ENCODE data around the gene CHP2.
"Not testable (repeated sequence)": the region's sequence is repeated elsewhere in the genome, so short reads cannot be mapped to it uniquely, and the experiment has no call there.

The CHP2 gene

DNA sequence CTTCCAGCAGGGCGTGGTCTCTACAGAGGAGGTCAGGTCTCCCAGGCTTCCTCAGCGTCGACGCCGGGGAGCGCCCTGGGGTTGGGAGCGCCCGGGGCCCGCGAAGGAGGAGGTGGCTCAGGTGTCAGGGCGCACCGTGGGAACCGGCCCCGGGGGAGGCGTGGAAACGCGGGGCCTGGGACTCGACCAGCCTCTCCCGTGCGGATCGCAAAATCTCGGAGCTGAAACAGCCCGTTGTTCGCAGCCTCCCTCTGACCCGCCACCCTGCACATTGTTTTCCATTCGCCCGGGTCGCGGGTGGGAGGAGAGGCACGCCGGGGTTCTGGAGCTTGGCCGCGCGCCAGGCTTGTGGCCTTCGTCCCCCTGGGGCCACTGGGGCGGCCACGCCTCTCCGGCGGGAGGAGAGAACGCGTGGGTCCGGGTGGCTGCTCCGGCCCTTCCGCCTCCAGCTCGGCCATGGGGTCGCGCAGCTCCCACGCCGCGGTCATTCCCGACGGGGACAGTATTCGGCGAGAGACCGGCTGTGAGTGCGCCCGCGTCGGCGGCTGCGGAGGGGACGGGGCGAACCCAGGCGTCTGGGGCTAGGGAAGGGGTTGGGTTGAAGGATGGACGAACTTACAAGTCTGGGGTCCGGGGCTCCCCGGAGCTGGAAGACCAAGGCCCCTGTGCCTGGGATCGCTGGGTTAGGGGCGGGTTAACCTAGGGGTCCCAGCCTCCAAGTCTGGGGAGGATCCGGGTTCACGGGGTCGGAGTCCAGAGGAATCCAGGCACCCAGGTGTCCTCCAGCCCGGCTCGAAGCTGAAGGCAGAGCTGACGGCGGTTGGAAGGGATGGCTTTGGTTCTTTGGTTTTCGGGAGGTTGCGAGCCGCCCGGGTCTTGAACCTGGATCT lies at the start of gene CHP2:
CHP2 (plus strand) TSS at position 433 of the 890 bp plus-strand sequence; CDS start at position 457, 24 bp downstream.
- DNase-seq: no peak

DNA sequence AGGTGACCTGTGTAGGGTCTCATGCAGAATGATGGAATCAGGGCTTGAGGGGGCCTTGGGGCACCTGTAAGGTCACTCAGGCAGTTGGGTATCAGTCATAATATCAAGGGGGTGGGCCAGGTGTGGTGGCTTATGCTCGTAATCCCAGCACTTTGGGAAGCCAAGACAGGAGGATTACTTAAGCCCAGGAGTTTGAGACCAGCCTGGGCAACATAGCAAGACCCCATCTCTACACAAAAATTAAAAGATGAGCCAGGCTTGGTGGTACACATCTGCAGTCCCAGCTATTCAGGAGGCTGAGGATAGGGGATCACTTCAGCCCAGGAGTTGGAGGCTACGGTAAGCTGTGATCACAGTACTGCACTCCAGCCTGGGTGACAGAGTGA lies 49.3 kb upstream of the CHP2 start:
- no peak for DNase-seq

DNA sequence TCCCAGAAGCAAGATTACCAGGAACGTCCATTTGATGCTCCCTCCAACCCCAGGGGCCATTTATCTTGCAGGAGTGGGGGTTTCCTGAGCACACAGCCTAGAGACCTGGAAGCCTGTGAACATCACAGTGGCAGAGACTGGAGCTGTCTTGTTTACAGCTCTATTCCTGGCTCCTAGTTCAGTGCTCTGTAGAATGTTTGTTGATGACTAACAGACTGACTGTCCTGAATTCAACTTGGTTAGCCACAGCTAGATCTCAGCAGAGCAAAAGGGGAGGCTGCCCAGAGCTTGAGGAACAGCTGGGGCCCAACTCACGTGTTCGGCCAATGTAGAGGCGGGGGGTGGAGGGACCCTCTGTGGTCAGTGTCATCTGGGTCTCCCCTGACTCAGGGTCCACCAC lies 48.4 kb upstream of the CHP2 start:
- no peak for DNase-seq

DNA sequence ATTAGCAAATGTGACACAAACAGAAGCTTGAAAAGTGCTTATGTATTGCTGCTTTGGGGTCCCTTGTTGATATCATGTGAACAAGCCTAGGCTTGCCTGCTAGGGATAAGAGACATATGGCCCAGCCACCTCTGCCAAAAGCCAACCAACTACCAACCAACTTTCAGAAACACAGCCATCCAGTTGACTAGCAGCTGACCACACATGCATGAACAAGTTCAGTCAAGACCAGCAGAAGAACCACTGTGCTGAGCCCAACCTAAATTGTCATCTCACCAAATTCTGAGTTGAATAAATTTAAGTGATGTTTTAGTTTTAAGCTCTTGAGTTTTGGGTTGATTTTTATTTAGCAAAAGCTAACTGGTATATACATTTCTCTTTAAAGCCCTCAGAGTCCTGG lies 45.3 kb upstream of the CHP2 start:
- DNase-seq: no peak

DNA sequence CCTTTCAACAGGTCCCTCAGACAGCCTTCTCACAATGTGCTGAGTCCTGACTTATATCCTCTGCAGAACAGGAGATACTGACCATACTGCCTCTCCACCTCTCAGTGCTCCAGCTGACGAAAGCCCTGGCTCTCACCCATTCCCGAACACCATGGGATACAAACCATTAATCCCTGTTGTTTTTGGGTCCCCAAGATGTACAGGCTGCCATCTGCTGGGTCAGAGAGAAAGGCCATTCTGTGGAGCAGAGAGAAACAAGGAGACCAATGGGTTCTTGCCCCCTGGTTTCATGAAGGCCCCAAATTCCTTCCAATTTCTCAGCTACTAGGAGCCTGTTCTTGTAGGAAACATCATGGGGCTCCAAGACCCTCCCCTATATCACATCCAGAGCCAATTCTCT lies 44.8 kb upstream of the CHP2 start:
- DNase-seq: no peak

DNA sequence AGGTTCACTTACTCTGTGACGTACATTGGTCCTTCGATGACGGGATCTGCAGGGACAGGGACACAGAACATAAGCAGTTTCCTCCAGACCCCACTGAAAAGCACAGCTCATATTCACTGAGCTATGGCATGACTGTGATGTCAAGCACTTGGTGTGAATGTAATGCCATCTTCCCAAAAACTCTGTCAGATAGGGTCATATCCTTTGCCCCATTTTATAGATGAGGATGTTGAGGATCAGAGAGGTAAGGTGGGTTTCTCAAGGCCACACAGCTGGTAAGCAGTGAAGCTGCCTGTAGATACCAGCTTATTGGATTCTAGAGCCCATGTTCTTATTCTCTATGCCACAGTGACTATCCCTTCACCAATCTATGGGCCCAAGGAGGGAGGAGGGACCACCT lies 44.3 kb upstream of the CHP2 start:
- DNase-seq: no peak

DNA sequence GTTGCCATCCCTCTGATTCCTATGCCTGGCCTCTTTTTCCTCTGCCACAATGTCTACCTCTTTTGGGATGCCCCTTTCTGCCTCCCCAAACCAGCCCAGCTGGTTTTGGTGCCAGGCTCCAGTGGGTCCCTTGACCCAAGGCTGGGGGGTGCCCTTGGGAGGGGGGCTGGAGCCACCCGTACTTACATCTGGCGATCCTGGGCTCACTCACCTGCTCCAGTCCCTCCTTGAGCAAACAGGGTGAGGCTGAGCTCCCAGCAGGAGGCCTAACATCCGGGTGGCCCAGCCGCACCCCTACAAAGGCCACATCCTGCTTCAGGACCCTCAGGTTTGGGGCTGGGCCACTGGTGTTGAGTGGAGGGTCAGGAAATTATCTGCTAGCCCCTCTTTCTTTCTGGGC lies 43.0 kb upstream of the CHP2 start:
- no peak for DNase-seq

DNA sequence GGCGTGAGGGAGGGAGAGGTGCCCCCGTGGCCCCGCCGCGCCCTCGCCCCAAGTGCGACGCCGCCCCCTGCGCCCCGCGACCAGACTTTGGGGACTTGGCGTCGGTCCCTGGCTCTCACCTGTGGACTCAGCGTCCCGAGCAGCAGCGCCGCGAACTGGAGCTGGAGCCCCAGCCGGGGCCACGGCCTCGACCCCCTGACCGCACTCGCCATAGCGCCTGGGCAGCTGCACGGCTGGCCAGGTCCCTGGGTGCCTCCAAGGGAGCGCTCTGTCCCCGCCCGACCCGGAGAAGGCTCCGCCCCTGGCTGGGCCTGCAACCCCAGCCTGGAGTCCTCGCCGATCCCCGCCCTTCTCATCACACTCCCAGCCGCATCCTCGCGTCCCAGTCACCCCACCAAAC lies 41.9 kb upstream of the CHP2 start, which contains the start of gene ERN2:
ERN2 (minus strand) TSS at position 247 of the 400 bp plus-strand sequence; CDS start at position 212, 35 bp downstream.
- DNase-seq: no peak

DNA sequence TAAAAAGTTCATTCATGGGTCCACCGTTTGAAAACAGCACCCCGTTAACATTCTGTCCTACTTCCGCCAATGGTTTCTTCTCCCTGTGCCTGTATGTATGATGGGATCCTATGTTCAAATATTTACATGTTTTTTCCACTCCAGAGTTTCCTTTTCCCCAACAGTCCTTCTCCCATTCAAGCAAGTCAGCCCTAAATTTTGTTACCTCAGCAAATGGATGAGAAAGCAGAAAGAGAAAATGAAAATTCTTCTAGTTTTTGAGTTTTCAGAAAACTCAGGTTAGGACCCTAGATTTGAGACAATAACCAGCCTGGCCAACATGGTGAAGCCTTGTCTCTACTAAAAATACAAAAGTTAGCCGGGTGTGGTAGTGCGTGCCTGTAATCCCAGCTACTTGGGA lies 38.3 kb upstream of the CHP2 start:
- no peak for DNase-seq

DNA sequence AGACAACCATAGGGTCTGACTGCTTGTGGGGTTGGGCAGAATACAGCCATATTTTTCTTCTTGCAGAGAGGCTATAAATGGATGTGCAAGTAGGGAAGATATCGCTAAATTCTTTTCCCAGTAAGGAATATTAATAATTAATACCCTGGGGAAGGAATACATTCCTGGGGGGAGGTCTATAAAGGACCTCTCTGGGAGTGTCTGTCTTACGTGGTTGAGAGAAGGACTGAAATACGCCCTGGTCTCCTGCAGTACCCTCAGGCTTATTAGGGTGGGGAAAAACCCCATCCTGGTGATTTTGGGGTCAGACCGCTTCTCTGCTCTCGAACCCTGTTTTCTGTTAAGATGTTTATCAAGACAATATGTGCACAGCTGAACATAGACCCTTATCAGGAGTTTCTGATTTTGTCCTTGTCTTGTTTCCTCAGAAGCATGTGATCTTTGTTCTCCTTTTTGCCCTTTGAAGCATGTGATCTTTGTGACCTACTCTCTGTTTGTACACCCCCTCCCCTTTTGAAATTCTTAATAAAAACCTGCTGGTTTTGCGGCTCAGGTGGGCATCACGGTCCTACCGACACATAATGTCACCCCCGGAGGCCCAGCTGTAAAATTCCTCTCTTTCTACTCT lies 32.1 kb upstream of the CHP2 start:
- DNase-seq: not testable (repeated sequence)

DNA sequence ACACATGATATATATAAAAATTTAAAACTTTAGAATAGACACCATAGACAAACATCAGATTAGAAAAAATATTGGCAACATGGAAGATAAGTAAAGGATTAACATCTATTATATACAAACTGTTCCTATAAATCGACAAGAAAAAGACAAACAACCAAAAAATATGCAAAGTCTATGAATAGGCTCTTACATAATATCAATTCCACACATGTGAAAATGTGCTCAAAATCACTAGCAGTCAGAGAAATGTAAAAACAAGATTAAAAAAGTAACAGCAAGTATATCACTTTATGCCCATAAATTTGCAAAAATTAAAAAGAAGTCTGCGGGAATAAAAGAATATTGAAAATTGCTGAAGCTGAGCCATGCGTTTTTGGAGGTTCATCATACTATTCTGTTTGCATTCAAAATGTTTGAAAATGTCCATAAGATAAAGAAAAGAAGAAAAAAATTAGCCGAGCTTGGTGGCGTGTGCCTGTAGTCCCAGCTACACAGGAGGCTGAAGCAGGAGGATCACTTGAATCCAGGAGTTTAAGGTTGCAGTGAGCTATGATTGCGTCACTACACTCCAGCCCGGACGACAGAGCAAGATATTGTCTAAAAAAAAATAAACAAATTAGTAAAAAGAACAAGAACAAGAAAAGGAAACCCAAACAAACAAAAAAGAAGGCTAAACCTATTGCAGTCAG lies 30.6 kb upstream of the CHP2 start:
- DNase-seq: no peak

DNA sequence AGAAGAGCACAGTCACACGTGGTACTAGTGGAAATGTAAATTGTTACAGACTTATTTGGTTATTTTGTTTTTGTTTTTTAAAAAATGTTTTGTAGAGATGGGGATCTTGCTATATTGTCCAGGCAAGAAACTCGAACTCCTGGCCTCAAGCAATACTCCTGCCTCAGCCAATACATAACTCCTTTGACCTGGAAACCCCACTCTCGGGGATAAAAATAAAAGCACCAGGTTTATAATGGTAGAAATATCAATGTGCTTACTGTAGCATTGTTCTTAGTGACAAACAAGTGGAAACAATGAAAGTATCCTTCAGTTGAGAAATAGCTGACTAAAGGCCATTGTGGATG lies 30.1 kb upstream of the CHP2 start:
- no peak for DNase-seq

DNA sequence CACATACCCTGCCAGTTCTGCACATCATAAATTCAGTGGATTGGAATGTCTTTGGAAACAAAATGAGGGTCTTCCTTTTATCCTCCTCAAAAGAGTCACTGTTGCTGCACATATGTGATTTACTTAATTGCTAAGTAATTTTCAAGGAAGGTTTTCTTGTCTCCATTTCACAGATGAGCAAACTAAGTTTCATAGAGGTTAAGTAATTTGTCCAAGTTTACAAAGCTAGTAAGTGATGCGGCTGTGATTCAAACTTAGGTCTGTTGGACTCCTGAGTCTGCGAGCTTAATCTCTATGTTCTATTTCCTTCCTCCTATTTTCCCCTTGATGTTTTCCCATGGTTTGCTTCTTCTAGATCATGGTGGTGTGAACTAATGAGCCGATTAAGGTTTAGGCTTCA lies 28.1 kb upstream of the CHP2 start:
- no peak for DNase-seq

DNA sequence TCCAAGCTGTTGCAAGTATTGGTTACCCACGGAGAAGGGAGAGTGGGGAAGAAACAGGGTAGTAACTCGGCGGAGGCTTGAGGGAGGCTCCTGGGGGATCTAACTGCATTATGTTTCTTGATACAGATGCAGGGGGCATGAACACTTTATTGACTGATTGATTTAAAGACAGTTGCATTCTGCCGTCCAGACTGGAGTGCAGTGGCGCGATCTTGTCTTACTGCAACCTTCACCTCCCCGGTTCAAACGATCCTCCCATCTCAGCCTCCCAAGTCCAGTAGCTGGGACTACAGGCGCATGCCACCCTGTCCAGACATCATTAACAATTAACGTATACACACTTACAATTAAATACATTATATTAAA lies 26.7 kb upstream of the CHP2 start:
- DNase-seq: no peak

DNA sequence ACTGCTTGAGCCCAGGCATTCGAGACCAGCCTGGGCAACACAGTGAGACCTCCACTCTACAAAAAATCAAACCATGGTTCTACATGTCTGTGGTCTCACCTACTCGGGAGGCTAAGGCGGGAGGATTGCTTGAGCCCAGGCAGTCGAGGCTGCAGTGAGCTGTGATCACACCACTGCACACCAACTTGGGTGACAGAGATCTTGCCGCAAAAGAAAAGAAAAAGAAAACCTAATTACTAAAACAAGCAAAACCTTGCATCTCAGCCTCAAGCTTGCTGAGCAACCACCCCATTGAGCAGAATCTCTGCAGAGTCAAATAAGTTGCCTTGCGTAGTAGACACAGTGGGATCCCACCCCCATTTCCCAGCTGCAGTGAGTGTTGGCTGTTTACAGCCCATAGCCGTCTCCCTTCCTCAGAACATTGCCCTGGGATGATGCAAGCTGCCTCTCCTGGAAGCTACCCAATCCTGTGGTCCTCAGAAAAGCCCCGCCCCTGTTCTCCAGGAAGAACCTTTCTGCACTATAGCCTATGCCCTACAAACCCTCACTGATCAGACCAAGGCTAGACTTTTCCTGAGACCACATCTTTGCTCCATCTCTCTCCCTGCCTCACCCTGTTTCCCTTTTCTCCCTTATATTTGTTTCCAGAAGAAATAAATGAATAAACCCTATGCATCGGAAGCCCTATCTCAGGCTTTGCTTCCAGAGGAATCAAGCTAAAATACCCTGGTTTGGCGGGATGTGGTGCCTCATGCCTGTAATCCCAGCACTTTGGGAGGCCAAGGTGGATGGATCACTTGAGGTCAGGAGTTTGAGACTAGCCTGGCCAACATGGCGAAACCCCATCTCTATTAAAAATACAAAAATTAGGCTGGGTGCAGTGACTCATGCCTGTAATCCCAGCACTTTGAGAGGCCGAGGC lies 25.1 kb upstream of the CHP2 start:
- DNase-seq: no peak

DNA sequence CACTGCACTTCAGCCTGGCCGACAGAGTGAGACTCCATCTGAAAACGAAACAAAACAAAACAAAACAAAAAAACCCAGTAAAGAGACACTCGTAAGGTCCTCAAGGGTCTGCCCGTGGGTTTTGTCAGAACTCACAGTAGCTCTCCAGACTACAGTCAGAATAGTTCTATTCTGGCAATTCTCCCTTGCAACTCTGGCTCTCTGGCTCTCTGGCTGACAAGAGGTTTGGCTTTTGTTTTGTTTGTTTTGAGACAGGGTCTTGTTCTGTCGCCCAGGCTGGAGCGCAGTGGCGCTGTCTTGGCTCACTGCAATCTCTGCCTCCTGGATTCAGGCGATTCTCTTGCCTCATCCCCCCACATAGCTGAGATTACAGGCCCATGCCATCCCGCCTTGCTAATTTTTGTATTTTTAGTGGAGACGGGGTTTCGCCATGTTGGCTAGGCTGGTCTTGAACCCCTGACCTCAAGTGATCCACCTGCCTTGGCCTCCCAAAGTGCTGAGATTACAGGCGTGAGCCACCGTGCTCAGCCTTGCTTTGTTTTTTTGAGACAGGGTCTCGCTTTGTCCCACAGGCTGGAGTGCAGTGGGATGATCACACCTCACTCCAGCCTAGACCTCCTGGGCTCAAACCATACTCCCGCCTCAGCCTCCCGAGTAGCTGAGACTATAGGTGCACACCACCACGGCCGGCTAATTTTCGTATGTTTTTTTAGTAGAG lies 20.5 kb upstream of the CHP2 start:
- DNase-seq: no peak

DNA sequence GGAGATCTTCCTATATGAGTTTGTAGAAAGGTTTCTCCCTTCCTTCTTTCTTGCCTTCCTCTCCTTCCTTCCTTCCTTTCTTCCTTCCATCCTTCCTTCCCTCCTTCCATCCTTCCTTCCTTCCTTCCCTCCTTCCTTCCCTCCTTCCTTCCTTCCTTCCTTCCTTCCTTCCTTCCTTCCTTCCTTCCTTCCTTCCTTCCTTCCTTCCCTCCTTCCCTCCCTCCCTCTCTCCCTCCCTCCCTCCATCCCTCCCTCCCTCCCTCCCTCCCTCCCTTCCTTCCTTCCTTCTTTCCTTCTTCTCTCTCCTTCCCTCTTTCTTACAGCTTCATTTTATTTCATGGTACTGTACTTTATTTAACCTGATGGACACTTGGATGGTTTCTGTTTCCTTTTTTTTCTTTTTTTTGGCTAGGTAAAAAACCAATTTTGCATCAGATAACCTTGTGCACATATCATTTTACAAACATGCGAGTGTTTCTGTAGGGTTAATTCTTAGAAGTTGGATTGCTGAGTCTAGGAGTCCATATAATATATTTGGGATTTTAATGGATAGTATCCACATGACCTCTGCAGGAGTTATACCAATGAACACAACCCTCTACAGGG lies 17.3 kb upstream of the CHP2 start:
- DNase-seq: not testable (repeated sequence)

DNA sequence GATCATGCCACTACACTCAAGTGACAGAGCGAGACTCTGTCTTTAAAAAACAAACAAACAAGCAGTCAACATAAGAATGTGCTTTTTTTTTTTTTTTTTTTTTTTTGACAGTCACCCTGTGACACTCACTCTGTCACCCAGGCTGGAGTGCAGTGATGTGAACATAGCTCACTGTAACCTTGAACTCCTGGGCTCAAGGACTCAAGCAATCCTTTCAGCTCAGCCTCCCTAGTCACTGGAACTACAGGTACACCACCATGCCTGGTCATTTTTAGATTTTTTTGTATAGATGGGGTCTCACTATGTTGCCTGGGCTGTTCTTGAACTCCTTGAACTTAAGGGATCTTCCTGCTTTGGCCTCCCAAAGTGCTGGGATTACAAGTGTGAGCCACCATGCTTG lies 15.3 kb upstream of the CHP2 start:
- no peak for DNase-seq

DNA sequence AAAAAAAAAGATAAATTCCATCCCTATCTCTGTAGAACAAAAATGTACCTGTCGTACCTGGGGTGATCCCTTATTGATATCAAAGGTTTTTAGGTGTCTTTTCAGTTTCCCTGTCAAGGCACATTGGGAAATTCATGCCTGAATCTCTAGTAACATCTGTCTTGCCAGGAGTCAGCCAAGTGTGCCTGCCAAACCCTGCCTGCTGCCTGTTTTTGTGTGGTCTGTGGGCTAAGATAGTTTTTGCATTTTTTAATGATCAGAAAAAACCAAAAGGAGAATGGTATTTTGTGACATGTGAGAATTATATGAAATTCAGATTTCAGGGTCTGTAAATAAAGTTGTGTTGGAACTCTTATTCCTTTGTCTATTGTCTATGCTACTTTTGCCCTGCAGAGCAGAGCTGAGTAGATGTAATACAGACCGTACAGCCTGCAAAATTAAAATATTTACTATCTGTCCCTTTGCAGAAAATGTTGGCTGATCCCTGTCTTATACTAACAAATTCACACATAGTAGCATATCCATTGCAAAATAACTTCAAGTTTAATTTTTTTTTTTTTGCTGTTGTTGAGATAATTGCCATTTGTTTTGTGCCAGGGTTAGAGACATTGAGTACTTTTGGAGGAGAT lies 13.0 kb upstream of the CHP2 start:
- no peak for DNase-seq

DNA sequence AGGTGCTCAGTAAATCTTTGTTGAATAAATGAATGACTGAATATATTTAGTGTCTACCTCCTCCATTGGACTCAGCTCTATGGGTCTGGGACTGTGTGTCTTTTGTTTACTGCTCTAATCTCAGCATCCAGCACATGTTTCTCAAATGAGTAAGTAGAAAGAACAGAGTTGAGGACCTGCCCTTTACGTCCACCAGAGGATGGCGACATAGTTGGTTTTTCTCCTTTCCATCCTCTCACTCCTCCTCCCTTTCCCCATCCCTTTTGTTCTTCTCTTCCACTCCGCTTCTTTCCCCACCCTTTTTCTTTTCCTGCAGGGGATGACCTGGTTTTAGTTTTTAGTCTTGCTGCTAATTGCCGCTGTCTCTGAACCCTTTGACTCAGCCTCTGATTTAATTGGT lies 12.1 kb upstream of the CHP2 start:
- DNase-seq: no peak

DNA sequence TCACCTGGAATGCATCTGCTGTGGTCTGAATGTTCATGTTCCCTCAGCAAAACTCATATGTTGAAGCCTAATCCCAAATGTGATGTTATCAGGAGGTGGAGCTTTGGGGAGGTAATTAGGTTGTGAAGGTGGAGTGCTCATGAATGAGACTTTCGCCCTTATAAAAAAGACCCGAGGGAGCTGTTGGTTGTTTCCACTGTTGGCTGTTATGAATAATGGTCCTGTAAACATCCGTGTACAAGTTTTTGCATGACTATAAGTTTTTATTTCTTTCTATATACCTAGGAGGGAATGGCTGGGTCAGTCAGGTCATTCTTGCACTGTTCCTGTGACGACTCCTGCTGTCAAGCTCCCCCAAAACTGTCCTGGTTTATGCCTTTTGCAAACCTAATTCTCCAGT lies 9.6 kb upstream of the CHP2 start:
- no peak for DNase-seq
